Fibroblast of lung (primary cell): ENCODE measurements around the gene FKBP4.

Experiments
- CTCF ChIP-seq, 2 donors: IDR thresholded peaks in 1 of 2; conservative IDR thresholded peaks in 1 of 2; 1 replicate in 1 of 2; 2 replicates in 1 of 2; pipeline ENCODE4 v1.5.1; 2011 to 2012; ENCODE audit warnings: low read length in 2 of 2, control low read depth in 1 of 2, inconsistent platforms in 1 of 2, low read depth in 1 of 2, mild to moderate bottlenecking in 1 of 2
- EZH2 ChIP-seq: IDR thresholded peaks from 2 replicates; pipeline ENCODE4 v1.5.1; 2012; ENCODE audit warnings: low read length, control low read depth, mild to moderate bottlenecking; ENCODE audit errors: missing control alignments

GRCh38 chr12:2812290-2813213 lies 17.8 kb downstream of the FKBP4 start, which contains the start of gene ITFG2:
- TF ChIP-seq EZH2 = no peak
- no peak for TF ChIP-seq CTCF (conservative IDR thresholded peaks at IDR 0.05 in 1 of 2, IDR thresholded peaks at IDR 0.05 in 1 of 2; ENCODE audit: low read depth in 1 of 2, low read length in 2 of 2)
